Heart left ventricle (tissue), 13 donors: ENCODE results near the gene LGR6.

ENCODE experiments used
- CTCF ChIP-seq, 12 donors: fragments of 200-600 bp; sonication (generic) in 4 of 12; IDR thresholded peaks; one replicate each; pipeline versions ENCODE4 v1.5.0 to v1.8.0; 2018 to 2022; ENCODE audit warnings: antibody characterized with exemption in 12 of 12, mild to moderate bottlenecking in 5 of 12
- POLR2A ChIP-seq, 2 donors: fragments of 450-650 bp; IDR thresholded peaks; one replicate each; pipeline ENCODE4 v1.6.1; 2017; ENCODE audit warnings: antibody characterized with exemption in 2 of 2, mild to moderate bottlenecking in 2 of 2, moderate library complexity in 2 of 2
- donor health status: ischemic (EF 13 %, LVEDD 7.1; RV severe dilation, severe dysfunction).
- donor health status: DM: no; HTN: yes; CAD: no.
- donor health status: DM: no; HTN: no; CAD: no.
- donor health status: ischemic (EF 25% LVEDD 6.9; RV normal size, moderate dysfunction).
- donor health status: ischemic (EF 25% LVEDD 5.7; RV mildly dilated, moderate dysfunction).
- donor health status: ischemic (EF 35%, LVEDD 5.7; RV mildly dilated, moderate dysfunction).
- donor health status: nonischemic (EF 11% LVEDD 7.7; RV severe dilation, severe dysfunction).
- donor health status: DM: yes; HTN: yes; CAD: no.
- donor health status: PGD.
- donor health status: ischemic (EF 29% LVEDD 5.4; RV normal size, mild dysfunction).
- donor health status: nonischemic (EF 23%, LVEDD 6.1; RV moderate dilation, normal function).

- TF ChIP-seq CTCF (IDR thresholded peaks at IDR 0.05) (no peak), POLR2A (IDR thresholded peaks at IDR 0.05) (no peak)
These were observed 41.2 kb upstream of the LGR6 start for GRCh38 chr1:202152399-202152798.
